Gastroesophageal sphincter (tissue), 3 donors: ENCODE data around the gene GUCA2A.

ENCODE experiments used
- POLR2A ChIP-seq, 2 donors: fragments of 450-650 bp; IDR thresholded peaks; one replicate each; pipeline ENCODE4 v1.6.1; 2017; ENCODE audit warnings: antibody characterized with exemption in 2 of 2, mild to moderate bottlenecking in 2 of 2, moderate library complexity in 1 of 2
- POLR2AphosphoS5 ChIP-seq: sonication (generic); formaldehyde crosslinking; IDR thresholded peaks from one replicate; pipeline ENCODE4 v1.6.1; 2017; ENCODE audit warnings: antibody characterized with exemption
- TF ChIP-seq, protein P1 (sequence below), 4 experiments: fragments of 200-600 bp in 2 of 4; fragments of 450-650 bp in 2 of 4; sonication (generic) in 1 of 4; IDR thresholded peaks; one replicate each; pipeline ENCODE4 v1.5.1; 2017 to 2019; ENCODE audit warnings: antibody characterized with exemption in 4 of 4, mild to moderate bottlenecking in 2 of 4, moderate library complexity in 2 of 4

DNA sequence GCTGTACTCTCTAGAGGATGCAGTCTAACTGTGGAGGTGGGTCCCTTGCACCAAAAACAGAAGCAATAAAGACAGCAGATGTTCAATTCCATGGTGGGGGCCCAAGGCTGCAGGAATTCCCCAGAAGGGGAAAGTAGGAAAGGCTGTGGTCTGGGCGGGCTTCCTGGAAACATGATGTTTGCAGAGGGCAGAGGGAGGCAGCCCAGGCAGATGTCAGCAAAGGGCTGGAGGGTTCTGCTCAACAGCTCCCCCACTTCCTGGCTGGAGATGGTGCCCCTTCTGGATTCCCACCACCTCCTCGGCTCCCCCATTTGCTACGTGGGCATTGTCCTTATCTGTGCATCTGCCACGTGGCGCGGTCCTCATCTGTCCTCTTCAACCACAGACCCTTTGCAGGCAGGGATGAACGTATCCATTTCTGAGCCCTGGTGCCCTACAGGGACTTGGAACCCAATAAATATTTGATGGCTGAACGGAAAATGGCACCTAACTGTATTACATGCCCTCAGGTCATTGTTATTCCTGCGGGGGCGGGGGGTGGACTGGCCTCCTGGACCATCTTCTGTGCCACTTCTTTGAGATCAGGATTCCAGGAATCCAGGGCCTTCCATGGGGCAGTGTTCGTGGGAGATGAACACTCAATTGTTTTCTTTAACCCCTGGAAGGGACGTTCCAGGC, 19.7 kb downstream of the GUCA2A start:
- TF ChIP-seq, protein P1, sequence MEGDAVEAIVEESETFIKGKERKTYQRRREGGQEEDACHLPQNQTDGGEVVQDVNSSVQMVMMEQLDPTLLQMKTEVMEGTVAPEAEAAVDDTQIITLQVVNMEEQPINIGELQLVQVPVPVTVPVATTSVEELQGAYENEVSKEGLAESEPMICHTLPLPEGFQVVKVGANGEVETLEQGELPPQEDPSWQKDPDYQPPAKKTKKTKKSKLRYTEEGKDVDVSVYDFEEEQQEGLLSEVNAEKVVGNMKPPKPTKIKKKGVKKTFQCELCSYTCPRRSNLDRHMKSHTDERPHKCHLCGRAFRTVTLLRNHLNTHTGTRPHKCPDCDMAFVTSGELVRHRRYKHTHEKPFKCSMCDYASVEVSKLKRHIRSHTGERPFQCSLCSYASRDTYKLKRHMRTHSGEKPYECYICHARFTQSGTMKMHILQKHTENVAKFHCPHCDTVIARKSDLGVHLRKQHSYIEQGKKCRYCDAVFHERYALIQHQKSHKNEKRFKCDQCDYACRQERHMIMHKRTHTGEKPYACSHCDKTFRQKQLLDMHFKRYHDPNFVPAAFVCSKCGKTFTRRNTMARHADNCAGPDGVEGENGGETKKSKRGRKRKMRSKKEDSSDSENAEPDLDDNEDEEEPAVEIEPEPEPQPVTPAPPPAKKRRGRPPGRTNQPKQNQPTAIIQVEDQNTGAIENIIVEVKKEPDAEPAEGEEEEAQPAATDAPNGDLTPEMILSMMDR (IDR thresholded peaks at IDR 0.05): no peak
- TF ChIP-seq POLR2A (IDR thresholded peaks at IDR 0.05): no peak
- no peak for TF ChIP-seq POLR2AphosphoS5
